Activated T-helper 1 cell treated with anti-CD3 and anti-CD28 coated beads, Interleukin-2, amount 50 U/mL, for 16 hours (primary cell): ENCODE data around the gene NRM.
"Not testable (repeated sequence)": the region's sequence is repeated elsewhere in the genome, so short reads cannot be mapped to it uniquely, and the experiment has no call there.

Experiments
- DNase-seq, 2 donors: peaks; one replicate each; pipeline ENCODE4 v3.0.0-alpha.2; 2020; ENCODE audit warnings: low read depth in 1 of 2, low spot score in 1 of 2

NRM gene

DNA sequence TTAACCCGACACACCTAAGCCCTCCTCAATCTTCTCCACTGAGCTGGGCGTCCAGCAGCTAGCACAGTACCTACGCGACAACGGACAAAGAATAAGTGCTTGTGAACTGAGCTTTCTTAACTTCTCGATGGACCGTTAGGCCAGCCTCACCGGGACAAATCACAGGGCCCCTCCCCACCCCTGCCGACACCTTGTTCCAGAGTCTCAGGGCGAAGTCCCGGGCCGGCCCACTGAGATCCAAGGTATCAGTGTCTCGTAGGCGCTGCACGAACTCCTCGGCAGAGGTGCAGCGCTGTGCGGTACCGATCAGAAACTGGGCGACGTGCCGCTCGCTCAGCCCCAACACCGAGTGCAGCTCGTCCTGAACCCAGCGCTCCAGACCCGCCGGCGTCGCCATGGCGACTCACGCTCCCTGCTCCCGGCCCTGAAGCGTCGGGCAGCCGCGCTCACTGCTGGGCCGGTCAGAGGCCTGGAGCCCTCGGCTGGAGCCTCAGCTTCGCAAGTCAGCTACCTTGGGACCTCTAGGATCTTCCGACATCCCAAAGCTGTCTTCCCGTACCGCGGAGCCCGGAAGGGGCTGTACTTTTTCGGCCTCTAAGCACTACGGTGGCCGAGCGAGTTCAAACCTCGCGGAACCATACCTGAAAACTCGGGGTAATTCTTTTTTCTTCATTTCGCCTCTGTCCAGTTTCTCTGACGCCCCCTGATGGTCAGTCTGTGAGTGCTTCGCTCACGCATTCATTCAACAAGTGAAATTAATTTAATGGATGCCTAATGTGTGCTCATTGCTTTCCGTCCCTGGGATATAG lies 18.1 kb downstream of the NRM start, which contains the start of gene DHX16:
DHX16 (minus strand) TSS at position 562 of the 809 bp plus-strand sequence; CDS start at position 397, 165 bp downstream.
- DNase-seq = peak; percentile 77 to 80

DNA sequence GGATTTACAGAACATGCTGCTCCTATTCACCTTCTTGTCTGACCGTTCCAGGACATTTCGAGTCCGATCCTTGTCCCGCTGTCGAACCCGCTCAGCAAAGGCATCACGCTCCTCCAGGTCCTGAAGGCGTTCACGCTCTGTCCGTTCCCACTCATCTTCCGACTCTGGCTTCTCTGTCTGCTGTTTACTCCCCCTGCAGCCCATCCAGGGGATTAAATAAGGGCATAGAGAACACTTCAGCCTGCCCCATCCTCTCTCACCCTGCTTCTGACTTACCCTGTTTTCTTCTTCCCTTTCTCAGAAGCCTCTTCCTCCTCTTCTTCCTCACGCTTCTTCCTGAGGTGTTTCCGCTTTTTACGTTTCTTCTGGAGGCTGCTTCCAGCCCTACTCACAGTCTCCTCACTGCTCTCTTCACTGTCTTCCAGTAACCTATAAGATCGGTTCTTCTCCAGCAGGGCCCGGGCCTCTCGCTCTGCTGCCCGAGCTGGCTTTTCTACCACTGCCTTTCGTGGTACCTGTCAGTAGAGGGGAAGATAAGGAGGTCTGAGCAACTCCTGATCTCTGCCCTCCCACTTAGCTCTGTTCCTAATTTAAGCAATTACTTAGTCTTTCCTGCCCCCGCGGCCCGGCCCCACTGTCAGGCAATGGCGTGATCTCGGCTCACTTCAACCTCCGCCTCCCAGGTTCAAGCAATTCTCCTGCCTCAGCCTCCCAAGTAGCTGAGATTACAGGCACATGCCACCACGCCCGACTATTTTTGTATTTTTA lies 19.8 kb downstream of the NRM start:
- DNase-seq = no peak

DNA sequence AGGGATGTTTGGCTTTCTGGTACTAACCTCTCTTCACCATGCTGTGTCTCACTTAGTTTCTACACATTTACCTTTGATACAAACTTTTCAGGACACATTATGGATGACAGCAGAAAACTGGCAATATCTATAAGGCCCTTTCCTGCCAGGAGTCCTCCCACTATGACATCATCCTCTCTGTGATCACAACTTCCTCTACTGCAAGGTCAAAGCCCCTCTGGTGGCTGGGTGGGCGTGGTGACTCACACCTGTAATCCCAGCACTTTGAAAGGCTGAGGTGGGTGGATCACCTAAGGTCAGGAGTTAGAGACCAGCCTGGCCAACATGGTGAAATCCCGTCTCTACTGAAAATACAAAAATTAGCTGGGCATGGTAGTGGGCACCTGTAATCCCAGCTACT lies 24.5 kb downstream of the NRM start:
- DNase-seq = not testable (repeated sequence)

DNA sequence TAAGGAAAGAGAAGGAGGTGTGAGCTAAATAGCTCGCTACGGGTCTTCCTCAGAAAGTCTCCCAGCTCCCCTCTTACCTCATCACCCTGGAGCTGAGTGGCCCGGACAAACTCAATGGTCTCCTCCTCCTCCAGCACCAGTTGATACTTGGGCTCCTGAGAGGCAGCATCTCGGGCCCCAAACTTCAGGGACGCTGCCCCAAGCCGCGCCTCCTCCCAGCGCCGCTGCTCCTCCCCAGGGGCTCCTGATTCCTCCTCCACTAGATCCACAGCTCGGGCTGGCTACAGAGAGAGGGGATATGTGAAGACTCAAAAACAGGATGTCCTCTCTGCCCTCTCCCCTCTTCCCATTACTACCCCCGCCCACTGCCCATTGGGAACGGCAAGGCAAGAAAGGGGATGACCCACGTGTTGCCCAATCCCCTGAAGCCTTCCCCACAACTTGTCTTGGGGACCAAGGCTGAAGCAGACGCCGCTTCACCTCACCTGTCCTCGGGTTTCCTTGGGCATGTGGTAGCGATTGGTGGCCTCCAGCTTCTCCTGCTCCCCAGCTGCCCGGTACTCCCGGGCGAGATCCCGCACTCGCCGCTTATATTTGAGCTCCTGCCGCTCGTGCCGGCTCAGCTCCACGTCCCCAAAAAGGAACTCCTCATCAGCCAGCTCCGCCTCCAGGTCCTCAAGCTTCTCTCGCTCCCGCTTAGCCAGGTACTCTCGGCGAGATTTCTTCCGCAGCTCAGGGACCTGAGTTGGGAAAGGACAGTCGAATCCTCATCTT lies 25.6 kb downstream of the NRM start:
- no peak for DNase-seq

DNA sequence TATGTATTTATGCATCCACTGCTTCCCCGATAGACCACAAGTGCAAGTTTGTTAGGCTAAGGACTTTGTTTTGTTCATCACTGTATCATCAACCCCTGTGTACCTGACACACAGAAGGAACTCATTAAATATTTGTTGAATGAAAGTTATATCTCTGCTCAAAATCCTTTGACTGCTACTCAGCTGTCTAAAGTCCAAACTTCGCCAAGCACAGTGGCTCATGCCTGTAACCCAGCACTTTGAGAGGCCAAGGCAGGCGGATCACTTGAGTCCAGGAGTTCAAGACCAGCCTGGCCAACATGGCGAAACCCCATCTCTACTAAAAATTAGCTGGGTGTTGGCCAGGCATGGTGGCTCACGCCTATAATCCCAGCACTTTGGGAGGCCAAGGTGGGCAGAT lies 32.9 kb downstream of the NRM start:
- DNase-seq = not testable (repeated sequence)

DNA sequence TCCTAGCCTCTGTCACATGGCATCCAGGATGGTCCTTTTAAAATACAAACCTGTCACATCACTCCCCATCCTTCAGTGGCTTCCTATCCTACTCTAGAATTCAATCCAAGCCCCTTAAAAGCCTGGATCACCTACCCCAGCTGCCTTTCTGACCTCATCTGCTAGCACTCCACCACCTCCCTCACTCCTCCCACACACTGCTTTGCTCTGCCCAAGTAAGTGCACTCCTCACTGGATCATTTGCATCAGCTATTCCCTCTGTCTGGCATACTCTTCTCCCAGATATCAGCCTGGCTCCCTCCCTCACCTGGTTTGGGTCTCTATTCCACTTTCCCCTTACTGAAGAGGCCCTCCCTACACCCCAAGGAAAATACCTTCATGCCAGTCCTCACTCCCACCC lies 33.3 kb downstream of the NRM start:
- no peak for DNase-seq

DNA sequence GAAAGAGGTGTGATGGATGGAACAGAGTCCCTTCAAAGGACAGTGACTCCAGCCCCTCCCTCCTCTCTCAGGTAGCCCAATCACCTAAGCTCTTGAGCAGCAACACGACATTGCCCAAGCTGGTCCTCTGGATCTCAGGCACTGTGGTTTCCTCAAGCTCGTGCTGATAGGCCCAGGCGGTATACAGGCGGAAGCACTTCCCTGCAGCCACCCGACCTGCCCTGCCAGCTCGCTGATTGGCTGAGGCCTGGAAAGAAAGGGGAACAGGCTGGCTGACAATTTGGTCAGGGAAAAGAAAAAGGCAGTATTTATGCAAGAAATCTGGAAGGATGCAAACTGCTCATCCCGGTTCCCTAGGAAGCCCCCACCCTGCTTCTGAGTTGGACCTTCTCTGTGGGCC lies 34.3 kb downstream of the NRM start:
- DNase-seq = no peak

DNA sequence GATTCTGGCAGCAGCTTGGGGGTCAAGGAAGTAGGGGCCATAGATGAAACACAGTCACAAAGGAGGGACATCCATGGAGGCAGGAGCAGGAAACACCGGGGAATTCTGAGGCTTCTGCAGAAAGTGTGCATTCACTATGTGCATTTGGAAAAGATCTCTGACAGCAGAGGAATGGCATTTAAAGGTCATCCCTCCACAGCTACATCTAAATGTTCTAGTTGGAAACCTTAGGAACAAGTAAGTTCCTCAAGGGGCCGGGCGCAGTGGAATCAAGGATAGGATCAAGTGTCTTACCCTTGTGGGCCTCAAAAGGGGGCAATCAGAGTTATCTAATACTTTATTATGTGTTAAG lies 35.1 kb downstream of the NRM start:
- no peak for DNase-seq

DNA sequence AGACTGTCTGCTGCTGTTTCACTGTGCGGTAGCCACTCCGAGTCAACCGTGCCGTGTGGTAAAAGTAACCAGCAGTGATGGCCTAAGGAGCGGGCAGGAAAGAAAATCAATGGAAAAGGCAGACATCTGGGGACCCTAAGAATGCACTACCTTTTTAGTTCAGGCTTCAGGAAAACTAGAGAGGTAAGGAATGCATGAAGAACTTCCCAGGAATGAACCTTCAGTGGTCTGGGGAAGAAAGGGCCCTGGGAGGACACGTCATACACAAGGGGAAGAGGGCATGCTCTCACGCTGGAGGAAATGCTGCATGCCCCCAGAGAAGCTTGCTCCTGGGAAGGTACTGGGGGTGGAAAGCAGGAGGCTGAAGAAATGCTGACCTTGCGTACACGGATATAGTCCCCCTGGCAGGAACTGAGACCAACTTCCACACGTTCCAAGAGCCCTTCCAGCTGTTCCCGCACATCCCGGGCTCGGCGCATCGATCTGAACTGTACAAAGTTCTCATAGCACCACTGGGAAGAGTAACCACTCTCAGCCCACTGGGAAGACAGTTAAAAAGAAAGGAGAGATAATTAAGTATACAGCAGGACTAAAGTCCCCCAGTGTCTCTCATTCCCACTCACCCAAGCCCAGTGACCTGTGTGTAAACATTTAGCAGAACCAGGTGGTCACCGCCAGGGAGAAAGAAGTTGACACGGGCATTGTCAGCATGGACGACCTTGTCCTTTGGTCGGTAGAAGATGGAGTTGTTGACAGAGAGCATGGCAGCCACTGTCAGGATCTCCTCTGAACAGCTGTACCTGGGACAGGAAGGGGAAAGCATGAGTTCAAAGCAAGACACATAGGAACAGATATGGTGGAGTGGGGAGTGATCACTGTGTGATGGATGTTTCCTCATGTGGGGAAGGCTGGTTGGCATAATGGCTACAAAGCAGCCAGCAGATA lies 35.7 kb downstream of the NRM start:
- no peak for DNase-seq

DNA sequence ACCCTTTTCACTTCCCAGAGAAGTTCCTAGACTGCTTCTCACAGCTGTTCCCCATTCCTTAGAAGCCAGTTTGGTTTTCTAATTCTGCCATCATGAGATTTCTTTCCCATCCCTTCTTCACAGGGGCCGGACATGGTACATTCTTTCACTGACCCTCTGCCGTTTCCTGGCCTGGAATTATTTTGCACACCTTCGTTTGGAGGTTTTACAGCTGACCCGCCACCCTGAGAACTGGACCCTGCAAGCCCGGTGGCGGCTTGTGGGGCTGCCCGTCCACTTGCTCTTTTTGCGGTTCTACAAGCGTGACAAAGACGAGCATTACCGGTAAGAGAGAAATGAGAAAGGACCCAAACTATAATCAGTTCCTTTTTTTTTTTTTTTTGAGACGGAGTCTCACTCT lies 39.6 kb downstream of the NRM start:
- no peak for DNase-seq

DNA sequence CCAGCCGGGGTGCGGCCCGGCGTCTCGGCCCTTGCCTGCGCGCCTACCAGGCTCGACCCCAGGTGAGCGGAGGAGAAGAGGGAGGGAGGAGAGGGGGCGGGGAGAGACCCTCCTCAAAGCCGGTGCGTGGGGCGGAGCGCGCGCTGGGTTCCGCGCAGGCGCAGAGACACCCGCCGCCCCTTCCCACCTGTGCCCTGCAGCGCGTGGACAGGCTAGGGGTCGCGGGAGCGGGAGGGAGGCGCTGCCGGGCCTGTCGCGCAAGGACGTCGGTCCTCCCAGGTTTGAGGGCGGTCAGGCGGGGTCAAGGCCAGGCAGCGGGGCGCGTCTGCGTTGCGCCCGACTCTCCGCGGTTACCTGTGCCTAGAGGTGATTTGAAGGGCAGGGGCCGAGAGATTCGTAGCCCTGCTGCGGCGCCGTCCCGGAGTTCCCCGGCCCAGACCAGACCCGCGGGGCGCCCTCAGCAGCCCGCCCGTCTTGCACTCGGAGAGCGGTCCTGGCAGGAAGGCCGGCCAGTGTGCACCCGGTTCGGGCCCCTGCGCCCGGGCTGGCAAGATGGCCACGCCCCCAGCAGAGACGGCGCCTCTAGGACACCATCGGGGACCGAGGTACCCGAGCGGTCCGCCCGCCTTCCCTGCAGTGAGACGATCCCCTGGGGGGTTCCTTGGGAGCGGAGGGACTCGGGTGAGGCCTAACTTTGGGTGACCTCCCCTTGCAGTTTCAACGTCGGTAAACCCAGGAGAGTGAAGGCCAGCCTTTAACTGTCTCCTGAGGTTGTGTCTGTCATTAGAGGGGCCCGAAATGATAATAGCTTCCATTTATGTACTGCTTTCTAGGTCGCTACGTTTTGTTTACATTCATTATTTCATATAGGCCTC lies 43.3 kb downstream of the NRM start:
- DNase-seq = peak; percentile 44 to 64

DNA sequence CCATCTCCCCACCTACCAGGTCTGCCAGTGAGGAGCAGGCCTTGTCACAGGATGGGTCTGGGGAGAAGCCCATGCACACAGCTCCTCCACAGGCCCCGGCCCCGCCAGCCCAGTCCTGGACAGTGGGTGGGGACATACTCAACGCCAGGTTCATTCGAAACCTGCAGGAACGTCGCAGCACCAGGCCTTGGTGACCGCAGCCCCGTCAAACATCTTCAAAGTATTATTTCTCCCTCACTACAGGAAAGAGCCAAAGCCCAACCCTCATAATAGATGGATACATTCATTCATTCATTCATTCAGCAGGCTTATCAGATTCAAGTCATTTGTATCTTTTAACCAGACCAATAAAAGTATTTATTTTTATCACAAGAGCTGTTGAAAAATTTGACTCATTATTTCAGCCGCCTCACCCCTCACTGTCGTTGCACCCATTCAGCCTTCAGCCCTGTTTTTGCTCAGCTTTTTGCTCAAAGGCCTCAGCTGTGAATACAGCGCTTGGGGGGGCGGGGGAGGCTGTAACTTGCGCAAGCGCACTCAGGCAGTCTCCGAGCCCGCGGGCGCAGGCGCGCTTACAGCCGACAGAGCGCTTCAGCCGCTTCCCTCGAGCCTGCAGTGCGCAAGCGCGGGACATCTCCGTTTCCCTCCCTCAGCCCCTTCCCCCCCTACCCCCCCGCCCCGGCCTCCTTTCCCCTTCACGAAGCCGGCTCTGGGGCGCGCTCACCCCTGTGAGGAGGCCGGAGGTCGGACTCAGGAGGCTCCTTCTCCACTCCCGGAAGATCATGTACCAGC lies 44.1 kb downstream of the NRM start, which contains the start of gene C6orf136:
C6orf136 (plus strand) TSS at position 684 of the 792 bp plus-strand sequence; CDS start at position 783, 99 bp downstream.
- peak; percentile 83 to 91 for DNase-seq

DNA sequence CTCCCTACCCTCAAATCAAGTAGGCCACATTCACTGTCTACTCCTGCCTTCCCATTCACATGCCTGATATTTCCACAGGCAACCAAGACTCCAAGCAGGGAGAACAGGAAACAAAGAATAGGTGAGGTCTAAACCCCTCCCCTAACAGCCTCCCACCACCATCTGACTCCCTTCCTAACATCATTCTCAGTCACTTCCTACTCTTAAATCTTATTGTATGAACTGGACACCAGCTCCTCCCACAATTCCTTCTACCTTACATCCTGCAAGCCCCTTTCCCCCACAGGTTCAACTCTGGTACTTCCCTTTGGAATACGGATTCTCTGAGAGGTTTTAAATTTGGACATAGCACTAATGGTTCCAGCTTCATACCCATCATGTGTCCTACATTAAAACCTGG lies 44.8 kb downstream of the NRM start:
- no peak for DNase-seq

DNA sequence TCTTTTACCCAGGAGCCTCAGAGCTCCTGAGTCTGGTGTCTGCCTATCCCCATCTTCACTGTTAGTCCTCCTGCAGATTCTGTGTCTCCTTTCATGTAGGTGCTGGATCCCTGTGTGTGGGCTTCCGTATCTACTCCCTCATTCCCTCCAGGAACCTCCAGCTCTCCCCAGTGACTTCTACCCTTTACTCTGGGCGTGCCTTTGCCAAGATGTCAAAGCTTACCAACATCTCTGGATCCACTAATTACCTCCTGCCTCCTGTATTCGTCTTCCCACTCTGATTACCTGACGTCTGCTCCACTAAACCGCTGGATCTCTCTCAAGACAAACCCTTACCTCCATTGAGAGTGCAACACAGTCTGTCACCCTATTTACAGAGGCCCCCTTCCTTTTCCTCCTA lies 46.0 kb downstream of the NRM start:
- no peak for DNase-seq

DNA sequence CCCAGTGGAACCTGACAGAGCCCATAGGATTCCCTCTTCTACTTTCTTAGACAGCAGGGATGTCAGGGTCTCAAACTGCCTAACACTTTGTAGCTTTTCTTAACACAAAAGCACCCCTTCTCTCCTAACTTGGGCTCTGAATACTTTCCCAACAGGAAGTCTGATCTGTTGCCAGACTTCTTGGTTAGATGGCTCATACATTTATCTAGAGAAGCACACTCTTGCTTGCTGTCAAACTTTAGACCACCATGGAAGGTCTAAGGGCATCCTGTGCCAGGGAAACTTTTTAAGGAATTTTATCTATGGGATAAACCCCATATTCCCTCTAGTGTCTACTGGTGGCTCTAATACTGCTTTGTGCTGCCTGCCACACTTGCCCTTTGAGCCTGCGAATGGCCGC lies 47.1 kb downstream of the NRM start:
- no peak for DNase-seq

DNA sequence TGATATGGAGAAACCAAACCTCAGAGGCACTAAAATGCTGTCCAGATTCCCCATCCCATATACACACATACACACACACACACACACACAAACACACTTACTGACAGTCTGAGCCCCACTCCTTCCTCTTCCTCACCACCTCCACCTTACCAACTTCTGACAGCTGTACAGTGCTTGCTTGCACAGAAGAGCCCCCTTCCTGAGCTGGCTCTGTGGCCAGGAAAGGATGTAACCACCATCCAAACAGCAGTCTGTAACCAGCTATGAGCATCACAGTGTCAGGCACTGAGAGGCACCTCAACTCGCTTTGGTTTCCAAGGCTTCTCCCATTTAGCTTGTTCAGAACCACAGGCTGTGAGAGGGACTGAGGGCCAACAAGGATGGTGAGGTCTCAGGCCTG lies 49.7 kb downstream of the NRM start:
- no peak for DNase-seq

DNA sequence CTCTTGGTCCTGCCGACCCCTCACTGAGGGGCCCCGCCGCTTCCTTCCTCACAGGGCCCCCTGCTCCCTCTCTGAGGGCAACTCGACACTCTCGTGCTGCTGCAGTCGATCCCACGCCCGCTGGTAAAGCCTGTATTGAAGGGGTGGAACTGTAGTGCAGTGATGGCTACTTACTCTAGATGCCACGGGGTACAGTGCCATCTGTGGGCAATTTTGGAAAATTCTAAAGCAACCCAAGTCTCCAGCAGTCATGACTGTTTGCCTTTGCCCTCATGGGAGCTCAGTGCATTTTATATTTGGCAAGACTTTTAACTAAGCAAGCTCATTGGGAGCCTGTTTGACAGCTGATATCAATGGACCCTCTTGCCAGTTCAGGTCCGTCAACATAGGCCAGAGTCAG lies 50.3 kb downstream of the NRM start:
- no peak for DNase-seq
